ENCODE measurements around the gene DDIT3. TPM values are rescaled to one million over a fixed set of nuclear protein-coding genes. Genes with fewer than 3 reads are reported as not detected.

The DDIT3 gene
- total RNA-seq, 2 experiments from 2014 or later = 28.0 TPM

DNA sequence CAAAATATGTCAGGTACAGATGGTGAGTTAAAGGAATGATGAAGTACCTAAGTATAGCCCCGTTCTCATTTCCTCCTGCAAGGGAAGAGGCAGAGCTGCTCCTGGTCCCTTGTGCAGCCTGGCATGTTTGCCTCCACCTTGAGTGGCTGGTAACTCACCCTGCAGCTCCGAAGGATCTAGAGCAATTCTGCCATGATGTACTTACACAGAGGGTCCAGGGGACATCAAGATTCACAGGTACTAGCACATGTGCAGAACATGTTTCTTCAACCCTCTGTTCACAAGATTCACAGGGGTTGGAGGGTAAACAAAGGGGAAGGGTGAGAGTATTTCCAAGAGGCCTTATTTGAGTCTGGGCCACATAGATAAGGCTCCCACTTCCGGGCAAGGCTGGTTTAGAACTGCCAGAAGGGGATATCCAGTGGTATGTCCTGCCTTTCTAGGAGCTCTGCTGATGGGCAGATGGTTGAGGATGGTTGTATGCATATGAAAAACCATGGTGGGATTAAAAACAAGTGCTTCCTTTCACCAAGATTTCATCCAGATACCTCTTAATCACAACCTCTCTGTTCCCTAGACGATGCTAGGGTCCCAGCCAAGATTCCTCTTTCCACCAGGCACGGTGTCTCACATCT is 18.9 kb upstream of the DDIT3 start:
- H3K27ac Mint-ChIP-seq = no peak overlapping the region
- no peak for ATAC-seq
- CTCF ChIA-PET = interaction anchor here (0.9 to 1.0 kb wide), 2 partner anchors 9 to 62 kb away, joined by 5 read pairs; no protein-coding TSS in a partner anchor

DNA sequence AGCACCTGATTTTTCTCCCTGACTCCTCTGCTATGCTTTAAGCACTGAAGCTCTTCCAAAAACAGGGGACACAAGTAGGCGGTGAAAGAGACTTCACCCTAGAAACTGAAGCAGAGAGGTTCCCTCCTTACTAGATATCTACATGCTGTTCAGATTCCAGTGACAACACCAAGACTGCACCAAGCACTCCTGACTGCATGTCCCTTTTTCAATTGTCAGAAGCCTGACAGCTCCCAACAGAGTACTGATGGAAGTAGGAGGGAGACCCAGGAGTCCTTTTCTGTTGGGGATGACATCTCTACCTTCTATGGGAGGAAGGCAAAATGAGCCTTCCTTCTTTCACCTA is 16.3 kb upstream of the DDIT3 start:
- H3K36me3 Mint-ChIP-seq (ENCODE audit: low read depth) = peaks cover 8% of the 10 kb centered on the region
- DNase-seq (no peak), ATAC-seq (no peak)
- H3K9me3 Mint-ChIP-seq = no peaks in the 10 kb centered on the region
- H3K27ac Mint-ChIP-seq = no peak overlapping the region
- TF ChIP-seq CTCF (IDR thresholded peaks at IDR 0.05) = no peak
- H3K4me3 Mint-ChIP-seq = no peak overlapping the region
- intact Hi-C loops (cut with micrococcal nuclease) = no loop called here
- H3K4me1 Mint-ChIP-seq (ENCODE audit: low read depth) = peaks cover 3% of the 10 kb centered on the region
- no peaks in the 10 kb centered on the region for H3K27me3 Mint-ChIP-seq
- ChIA-PET CTCF (interaction anchor here (1.7 to 3.6 kb wide), 2 partner anchors 9 to 47 kb away, joined by 4 to 9 read pairs; no protein-coding TSS in a partner anchor), POLR2A (interaction anchor here (0.6 to 2.0 kb wide), 4 partner anchors 9 to 722 kb away, joined by 3 to 11 read pairs (median 4); no protein-coding TSS in a partner anchor)

More for the DNA sequence above, 18.9 kb upstream of the DDIT3 start:
- intact Hi-C loops (cut with micrococcal nuclease) = no loop called here
- no peak for DNase-seq
- Mint-ChIP-seq H3K27me3 (no peaks in the 10 kb centered on the region), H3K4me1 (ENCODE audit: low read depth) (peaks cover 12% of the 10 kb centered on the region), H3K9me3 (no peaks in the 10 kb centered on the region), H3K4me3 (no peak overlapping the region), H3K36me3 (ENCODE audit: low read depth) (peaks cover 8% of the 10 kb centered on the region)
- no peak for TF ChIP-seq CTCF (IDR thresholded peaks at IDR 0.05)
- POLR2A ChIA-PET = interaction anchor here (0.7 to 6.2 kb wide), 4 partner anchors 9 to 268 kb away, joined by 3 to 46 read pairs (median 6); partner anchors contain the start of gene MBD6

DNA sequence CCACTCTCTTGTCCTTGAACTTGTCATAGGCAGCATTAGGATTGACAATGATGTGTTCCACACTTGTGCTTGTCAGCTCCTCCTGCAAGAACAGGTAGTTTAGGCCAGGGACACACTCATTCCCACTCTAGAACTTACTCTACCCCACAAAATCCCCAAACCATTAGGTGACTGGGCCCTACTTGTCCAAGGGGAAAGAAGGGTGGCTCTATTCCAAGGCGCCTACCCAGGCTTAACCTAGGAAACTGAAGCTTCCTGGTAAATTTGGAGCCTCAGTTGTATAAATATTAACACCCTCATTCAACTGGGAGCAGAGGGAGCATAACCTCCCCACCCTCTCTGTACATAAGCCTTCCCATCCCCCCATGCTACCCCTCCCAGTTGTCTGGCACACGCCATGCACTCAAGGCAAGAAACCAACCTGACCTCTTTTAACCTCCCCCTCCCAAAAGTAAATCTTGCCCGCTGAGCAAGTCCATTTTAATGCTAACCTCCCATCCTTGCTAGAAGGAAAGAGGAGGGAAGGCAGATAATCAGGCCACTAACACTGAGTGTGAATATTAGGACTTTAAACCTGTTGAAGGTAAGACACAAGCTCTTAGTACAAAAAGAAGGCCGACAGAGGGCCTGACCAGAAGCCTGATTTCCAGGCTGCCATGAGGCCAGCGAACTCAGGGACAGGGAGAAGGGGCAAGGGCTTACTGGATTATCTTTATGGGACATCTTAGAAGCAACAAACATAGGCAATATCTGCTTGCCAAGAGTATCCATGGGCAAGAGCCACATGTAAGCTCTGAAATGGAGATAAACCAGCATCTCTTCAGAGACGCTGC is 15.7 kb upstream of the DDIT3 start:
- Mint-ChIP-seq H3K4me3 (no peak overlapping the region), H3K4me1 (ENCODE audit: low read depth) (peaks cover 3% of the 10 kb centered on the region), H3K27ac (no peak overlapping the region), H3K9me3 (no peaks in the 10 kb centered on the region), H3K36me3 (ENCODE audit: low read depth) (peaks cover 5% of the 10 kb centered on the region), H3K27me3 (no peaks in the 10 kb centered on the region)
- no peak for TF ChIP-seq CTCF (IDR thresholded peaks at IDR 0.05)
- no peak for ATAC-seq
- intact Hi-C loops (cut with micrococcal nuclease) = no loop called here
- CTCF ChIA-PET = interaction anchor here (3.6 kb wide), 1 partner anchor 10 kb away, joined by 9 read pairs; no protein-coding TSS in a partner anchor
- POLR2A ChIA-PET = interaction anchor here (0.6 to 2.2 kb wide), 6 partner anchors 10 to 721 kb away, joined by 3 to 12 read pairs (median 4); no protein-coding TSS in a partner anchor
- no peak for DNase-seq

DNA sequence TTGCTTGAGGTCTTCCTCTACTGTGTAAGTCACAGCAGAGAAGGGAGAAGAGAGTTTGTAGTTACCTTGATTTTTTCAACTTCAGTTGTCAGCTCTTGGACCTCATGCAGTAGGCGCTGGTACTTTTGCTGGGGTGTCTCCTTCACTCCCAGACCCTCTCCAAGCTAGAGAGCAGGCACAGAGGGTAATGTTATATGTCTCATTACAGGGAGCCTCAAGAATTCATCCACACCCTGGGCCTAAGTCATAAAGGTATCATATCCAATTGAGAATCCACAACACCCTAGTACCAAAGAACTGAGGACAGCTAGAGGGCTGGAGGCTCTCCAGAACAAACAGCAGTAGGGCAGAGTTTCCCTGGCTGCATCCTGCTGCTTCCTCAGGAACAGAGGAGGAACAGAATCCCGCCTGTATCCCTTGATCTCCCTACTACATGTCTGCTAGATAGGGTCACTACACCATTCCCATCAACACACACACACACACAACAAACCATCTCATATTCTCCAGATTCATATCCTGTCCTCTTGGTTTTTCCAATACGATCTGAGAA is 14.8 kb upstream of the DDIT3 start:
- H3K27ac Mint-ChIP-seq = no peak overlapping the region
- H3K4me1 Mint-ChIP-seq (ENCODE audit: low read depth) = peaks cover 3% of the 10 kb centered on the region
- intact Hi-C loops (cut with micrococcal nuclease) = no loop called here
- no peak overlapping the region for H3K4me3 Mint-ChIP-seq
- TF ChIP-seq CTCF (IDR thresholded peaks at IDR 0.05) = no peak
- CTCF ChIA-PET = interaction anchor here (1.0 to 3.6 kb wide), 3 partner anchors 10 to 98 kb away, joined by 3 to 9 read pairs (median 4); partner anchors contain the start of gene B4GALNT1
- POLR2A ChIA-PET = interaction anchor here (1.1 to 2.2 kb wide), 5 partner anchors 8 to 38 kb away, joined by 3 to 12 read pairs (median 4); no protein-coding TSS in a partner anchor
- H3K9me3 Mint-ChIP-seq = no peaks in the 10 kb centered on the region
- DNase-seq (no peak), ATAC-seq (no peak)
- no peaks in the 10 kb centered on the region for H3K27me3 Mint-ChIP-seq
- H3K36me3 Mint-ChIP-seq (ENCODE audit: low read depth) = peaks cover 1% of the 10 kb centered on the region

Measured in activated CD8-positive, alpha-beta T cell treated with anti-CD3 and anti-CD28 coated beads for 36 hours (primary cell).